ENCODE results near the gene PLIN3.

GRCh38 chr19:4817467-4818277 lies 49.8 kb downstream of the PLIN3 start:
- TF ChIP-seq POLR2A (IDR thresholded peaks at IDR 0.05; ENCODE audit: low read depth, low read length) (no peak), CTCF (conservative IDR thresholded peaks at IDR 0.05; ENCODE audit: low read depth, low read length) (no peak), MAZ (IDR thresholded peaks at IDR 0.05; ENCODE audit: borderline replicate concordance, low read depth, low read length) (no peak), USF2 (IDR thresholded peaks at IDR 0.05; ENCODE audit: low read depth, low read length) (no peak), FOS (IDR thresholded peaks at IDR 0.05; ENCODE audit: low read depth, low read length) (no peak), RCOR1 (IDR thresholded peaks at IDR 0.05; ENCODE audit: insufficient replicate concordance, low read length) (no peak), RFX5 (IDR thresholded peaks at IDR 0.05; ENCODE audit: low read depth, low read length) (no peak)

Data from IMR-90 (cell line).